Right lobe of liver (tissue), 4 donors: Measurements from ENCODE around the gene MACROD2.
"Not testable (repeated sequence)": the region's sequence is repeated elsewhere in the genome, so short reads cannot be mapped to it uniquely, and the experiment has no call there.

Experiments used
- POLR2A ChIP-seq: fragments of 450-650 bp; IDR thresholded peaks from one replicate; pipeline ENCODE4 v1.6.1; 2017; ENCODE audit warnings: antibody characterized with exemption, mild to moderate bottlenecking
- TF ChIP-seq, protein P1 (sequence below), 4 donors: fragments of 200-600 bp in 3 of 4; fragments of 450-650 bp in 1 of 4; IDR thresholded peaks; one replicate each; pipeline versions ENCODE4 v1.5.1 to v1.8.0; 2016 to 2022; ENCODE audit warnings: antibody characterized with exemption in 4 of 4, mild to moderate bottlenecking in 2 of 4
- donor health status: DM: no; HTN: no; CAD: no.
- donor health status: DM: no; HTN: no; CAD: no.
- donor health status: DM: no; HTN: yes; CAD: no.

DNA sequence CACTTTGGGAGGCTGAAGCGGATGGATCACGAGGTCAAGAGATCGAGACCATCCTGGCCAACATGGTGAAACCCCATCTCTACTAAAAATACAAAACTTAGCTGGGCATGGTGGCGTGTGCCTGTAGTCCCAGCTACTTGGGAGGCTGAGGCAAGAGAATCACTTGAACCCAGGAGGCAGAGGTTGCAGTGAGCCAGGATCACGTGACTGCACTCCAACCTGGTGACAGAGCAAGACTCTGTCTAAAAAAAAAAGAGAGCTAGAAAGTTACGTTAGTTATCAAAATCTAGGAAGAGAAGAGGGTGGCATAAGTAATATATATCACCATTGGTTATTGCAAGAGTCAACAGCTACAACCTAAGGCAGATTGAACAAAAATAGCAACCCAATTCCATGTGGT is 2017.6 kb downstream of the MACROD2 start:
- TF ChIP-seq, protein P1, sequence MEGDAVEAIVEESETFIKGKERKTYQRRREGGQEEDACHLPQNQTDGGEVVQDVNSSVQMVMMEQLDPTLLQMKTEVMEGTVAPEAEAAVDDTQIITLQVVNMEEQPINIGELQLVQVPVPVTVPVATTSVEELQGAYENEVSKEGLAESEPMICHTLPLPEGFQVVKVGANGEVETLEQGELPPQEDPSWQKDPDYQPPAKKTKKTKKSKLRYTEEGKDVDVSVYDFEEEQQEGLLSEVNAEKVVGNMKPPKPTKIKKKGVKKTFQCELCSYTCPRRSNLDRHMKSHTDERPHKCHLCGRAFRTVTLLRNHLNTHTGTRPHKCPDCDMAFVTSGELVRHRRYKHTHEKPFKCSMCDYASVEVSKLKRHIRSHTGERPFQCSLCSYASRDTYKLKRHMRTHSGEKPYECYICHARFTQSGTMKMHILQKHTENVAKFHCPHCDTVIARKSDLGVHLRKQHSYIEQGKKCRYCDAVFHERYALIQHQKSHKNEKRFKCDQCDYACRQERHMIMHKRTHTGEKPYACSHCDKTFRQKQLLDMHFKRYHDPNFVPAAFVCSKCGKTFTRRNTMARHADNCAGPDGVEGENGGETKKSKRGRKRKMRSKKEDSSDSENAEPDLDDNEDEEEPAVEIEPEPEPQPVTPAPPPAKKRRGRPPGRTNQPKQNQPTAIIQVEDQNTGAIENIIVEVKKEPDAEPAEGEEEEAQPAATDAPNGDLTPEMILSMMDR (IDR thresholded peaks at IDR 0.05) = not testable (repeated sequence)
- TF ChIP-seq POLR2A = not testable (repeated sequence)
